Endometrial microvascular endothelial cells (primary cell): ENCODE data around the gene PTPRM. TPM values are rescaled to one million over a fixed set of nuclear protein-coding genes. Genes with fewer than 3 reads are reported as not detected.

ENCODE experiments used
- in situ Hi-C: cut with HindIII; loops from 2 replicates; pipeline ENCODE4 v1.10.0; 2017; ENCODE audit warnings: low sequenced_read_pairs, low pct_unique_long_range_greater_than_20kb; ENCODE audit errors: inconsistent ontology term
- total RNA-seq: library from RNA; depleted of rRNA; stranded (reverse); fragments of >200 nt; gene quantifications from one replicate; pipeline ENCODE4 v1.2.3, GENCODE V29; 2015; ENCODE audit errors: inconsistent ontology term

Gene PTPRM
- total RNA-seq = 59.6 TPM

DNA sequence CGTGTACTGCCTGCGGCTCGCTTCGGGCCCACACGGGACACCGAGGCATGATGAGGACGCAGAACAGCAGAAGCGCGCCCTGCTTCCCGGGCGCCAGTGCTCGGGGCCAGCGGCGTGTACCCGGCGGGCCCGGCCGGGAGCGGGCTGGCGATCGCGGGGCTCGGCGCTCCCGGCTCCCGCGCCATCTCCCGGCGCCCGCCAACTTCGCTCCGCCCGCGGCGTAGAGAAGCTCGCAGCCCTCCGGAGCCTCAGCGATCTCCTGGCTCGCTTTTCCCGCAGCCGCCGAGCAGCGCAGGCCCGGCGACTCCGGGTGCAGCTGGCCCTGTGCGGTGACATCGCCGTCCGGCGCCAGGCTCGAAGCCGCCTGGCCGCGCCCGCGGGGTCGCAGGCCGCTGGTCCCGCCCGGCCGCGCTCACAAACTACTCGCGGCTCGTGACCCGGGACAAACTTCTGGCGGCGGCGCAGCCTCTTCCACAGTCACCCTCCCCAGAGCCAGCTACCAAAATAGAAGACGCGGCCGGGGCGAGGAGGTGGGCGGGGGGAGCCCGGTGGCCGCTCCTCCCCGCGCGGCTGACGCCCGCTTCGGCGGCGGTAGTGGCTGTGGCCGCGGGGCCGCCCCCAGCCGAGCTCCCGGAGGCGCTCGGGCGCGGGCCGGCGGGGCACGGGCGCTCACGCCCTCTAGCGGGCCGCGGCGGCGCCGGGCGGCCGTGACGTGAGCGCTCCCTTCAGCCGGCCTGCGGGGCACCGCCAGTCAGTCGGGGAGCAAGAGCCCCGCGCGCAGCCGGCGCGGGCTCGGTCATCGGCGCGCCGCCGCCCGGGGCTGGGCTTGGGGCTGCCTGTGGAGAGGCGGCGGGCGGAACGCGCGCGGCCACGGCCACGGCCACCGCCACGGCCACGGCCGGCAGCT is at the start of gene PTPRM:
Gene PTPRM, plus strand, starts transcription at position 750 of the 907 bp plus-strand sequence. CDS start 503 bp downstream, outside the sequence.
- in situ Hi-C loops = no loop called here

DNA sequence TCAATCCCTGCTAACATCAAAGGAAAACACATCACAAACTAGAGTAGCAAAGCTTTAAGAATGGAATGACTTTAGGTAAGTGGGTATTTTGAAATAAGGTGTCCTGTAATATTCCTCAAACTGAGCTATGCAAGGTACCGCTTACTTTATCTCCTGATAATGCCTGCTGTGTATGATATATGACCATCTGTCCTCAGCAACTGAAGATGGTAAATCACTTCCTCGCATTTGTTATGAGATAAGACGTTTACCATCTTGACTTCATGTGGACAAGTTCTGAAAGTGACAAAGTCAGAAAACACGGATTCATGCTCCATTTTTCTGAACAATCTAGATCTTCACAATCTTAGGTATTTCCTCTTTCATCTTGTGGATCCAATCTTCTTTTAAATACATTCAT is 49.3 kb upstream of the PTPRM start:
- in situ Hi-C loops = no loop called here

GRCh38 chr18:7520200-7520785 is 46.8 kb upstream of the PTPRM start:
- in situ Hi-C loops = no loop called here

DNA sequence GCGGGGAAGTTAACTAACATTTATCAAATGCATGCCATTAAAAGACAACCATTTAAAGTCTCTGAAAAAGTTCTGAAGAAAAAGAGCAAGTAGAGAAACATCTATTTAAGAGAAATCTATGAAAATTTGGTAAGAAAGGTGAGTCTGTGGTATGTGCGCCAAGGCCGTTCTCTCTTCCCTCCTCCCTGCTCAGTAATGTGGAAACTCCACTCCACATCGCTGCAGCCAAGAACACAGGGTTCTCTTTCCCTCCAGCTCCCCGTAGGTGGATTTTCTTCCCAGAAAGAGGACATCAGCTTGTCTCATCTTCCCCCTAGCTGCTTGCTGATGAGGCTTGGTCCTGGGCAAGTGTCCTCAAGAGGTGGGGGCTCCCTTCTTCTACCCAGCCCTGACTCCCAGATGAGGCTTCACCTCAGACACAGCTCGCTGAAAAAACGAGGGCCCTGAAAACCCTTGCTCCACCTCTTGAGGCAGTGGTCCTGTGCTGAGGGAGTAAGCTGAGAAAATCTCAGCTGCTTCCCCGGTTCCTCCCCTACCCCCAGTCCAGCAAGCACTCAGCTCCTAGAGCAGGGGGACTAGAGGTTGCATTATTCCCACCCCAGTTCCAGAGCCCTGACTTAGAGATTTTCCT is 45.8 kb upstream of the PTPRM start:
- in situ Hi-C loops = no loop called here

DNA sequence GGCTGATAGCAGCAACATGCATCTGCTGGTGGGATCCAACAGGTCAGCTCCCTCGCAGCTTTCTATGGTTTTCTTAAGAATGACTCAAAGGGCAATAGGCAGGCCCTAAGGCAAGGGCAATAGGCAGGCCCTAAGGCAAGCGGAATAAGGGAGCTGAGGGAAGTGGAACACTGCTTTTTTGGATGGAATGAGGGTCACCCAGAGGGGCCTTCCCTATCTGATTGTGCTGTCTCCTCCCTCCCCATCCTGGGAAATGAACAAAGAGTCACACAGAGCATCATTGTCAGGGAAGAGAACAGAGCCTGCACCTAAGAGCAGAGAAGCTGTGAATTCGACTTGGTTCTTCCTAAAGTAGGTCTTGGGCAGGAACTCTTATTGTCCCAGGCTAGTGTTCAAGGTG is 43.3 kb upstream of the PTPRM start:
- in situ Hi-C loops = no loop called here

DNA sequence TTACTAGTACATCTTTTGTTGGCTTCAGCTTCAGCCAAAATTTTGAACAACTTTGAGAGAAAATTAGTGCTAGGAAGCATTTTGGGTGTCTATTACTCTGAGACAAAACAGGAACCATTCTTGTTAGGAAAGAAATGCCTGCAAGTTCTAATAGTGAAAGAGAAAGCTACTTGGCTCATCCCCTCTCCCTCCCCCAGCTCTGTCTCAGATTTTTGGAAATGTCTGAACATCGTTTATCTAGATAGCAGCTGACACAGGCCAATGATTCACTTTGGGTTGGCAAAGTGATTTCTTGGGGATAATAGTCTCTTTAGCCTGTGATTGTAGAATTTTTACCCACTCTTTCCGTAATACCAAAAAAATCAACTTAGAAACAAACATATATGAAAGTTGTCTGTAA is 42.3 kb upstream of the PTPRM start:
- in situ Hi-C loops = no loop called here

GRCh38 chr18:7532942-7533341 is 34.2 kb upstream of the PTPRM start:
- in situ Hi-C loops = no loop called here

DNA sequence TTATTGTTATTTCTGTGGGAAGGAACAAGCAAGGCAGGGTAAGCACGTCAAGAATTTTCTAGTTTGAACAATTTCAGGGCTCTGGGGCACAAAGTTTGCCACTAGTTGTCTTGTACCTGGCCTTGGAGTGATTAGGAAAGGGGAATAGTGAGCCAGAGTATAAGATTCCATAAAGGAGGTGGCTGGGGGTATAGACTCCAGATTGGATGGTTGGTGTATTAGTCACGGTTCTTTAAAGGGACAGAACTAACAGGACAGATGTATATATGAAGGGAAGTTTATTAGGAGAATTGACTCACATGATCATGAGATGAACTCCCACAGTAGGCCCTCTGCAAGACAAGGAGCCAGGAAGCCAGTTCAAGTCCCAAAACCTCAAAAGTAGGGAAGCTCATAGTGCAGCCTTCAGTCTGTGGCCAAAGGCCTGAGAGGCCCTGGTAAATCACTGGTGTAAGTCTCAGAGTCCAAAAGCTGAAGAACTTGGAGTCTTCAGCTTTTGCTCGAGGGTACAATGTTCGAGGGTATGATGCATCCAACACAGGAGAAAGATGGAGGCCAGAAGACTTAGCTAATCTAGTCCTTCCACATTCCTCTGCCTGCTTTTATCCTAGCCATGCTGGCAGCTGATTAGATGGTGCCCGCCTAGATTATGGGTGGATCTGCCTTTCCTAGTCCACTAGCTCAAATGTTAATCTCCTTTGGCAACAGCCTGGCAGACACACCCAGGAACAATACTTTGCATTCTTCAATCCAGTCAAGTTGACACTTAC is 31.5 kb upstream of the PTPRM start:
- in situ Hi-C loops = no loop called here

GRCh38 chr18:7537145-7537544 is 30.0 kb upstream of the PTPRM start:
- in situ Hi-C loops = no loop called here

DNA sequence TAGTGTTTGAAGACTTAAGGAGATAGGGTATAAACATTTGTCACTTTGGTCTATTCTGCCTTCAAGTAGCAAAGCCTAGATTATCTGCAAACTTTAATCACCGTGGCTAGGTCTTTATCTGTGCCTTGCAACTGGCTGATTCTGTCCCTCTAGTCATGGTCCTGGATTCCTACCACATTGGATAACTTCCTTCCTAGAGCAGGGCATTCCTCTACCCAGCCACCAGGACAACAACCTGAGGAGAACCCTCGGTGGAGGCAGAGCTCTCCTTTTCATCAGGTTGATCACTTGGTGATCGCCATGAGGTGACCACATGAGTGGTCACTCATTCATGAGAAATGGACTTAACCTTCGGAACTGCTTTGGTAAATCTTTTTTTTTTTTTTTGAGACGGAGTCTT is 25.3 kb upstream of the PTPRM start:
- in situ Hi-C loops = no loop called here

GRCh38 chr18:7544686-7545085 is 22.4 kb upstream of the PTPRM start:
- in situ Hi-C loops = no loop called here

DNA sequence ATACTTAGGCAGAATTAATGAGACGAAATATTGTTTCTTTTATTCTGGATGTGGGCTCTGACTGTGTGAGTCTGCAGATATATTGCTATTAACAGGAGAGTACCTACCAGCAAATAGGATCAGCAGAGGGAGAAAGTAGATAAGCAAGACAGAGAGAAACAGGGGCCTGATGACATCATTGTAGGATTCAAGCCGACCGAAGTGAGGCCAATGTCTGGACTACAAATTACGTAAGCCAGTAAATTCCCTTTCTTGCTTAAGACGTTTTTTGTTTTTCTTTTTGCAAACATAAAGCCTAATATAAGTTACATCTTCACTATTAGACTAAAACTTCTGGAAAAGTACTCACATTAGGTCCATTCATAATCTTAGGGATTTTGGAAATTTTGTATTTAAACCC is 21.4 kb upstream of the PTPRM start:
- in situ Hi-C loops = no loop called here

GRCh38 chr18:7548221-7548620 is 18.9 kb upstream of the PTPRM start:
- in situ Hi-C loops = no loop called here

DNA sequence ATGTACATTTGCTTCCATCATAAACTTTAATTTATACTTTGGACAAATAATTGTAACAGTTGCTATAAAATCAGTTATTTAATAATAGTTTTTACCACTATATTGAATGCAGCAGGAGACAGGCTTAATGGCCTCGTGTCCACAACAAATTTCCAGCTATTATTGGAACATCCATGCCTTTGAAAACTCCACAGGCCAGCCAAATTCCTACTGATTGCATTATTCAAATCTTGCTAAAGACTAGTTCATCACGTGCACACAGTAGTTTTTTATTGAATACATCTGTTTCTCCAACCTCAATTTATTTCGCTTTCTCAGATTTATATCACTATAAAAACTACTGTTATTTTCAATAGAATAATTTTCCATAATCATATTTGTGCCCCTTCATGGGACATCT is 18.4 kb upstream of the PTPRM start:
- in situ Hi-C loops = no loop called here

GRCh38 chr18:7557973-7558372 is 9.1 kb upstream of the PTPRM start:
- in situ Hi-C loops = no loop called here

- in situ Hi-C loops = no loop called here
Observed at GRCh38 chr18:7558769-7559168, 8.3 kb upstream of the PTPRM start.

DNA sequence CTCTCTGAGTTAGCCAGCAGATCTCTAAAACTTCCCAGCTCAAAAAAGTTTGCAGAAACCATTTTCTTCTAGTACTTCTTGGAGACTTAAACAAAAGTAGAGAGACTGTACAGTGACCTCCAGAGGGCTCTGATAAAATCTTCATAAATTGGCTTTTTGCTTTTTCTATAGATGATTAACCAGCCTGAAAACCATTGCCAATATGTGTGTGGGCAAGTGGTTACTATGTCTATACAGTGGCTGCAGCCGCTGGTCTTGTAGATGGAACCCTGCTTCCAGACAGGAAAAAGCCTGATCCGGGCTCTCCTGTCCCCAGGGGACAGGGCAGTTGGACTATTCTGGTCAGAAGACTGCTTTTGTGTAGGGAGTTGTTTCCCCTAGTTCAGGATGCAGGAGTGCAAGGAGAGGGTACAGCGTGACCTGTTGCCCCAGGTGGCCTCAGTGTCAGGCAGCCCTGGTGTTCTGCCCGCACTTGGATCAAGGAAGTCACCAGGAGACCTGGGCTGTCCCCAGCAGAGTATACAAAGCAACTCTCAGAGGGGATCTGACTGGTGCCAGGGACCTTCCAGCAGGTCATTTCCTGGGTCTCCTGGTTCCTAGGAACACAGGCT is 7.3 kb upstream of the PTPRM start:
- in situ Hi-C loops = no loop called here

DNA sequence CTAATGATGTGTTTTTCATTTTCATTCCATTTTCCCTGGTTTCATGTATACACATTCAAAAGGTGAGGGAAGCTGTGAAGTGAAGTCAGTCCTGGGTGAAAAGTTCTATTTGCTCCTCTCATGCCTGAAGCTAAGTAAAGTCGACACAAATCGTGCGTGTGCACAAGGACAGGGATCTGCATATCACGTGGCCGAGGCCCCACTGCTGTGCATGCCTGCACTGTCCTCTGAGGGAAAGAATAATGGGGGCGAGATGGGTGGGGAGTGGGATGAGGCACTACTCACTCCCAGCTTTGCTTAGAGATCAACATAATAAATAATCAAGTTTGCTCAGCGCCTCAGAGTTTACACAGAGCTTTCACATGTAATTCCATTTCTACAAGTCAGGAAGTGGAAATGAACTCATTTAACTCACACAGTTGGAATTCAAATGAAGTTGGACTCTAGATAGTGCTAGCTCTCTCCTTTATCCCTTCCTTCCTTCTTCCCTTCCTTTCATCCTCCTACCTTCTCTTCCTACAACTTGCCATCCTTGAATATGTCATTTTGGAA is 5.1 kb upstream of the PTPRM start:
- in situ Hi-C loops = no loop called here

DNA sequence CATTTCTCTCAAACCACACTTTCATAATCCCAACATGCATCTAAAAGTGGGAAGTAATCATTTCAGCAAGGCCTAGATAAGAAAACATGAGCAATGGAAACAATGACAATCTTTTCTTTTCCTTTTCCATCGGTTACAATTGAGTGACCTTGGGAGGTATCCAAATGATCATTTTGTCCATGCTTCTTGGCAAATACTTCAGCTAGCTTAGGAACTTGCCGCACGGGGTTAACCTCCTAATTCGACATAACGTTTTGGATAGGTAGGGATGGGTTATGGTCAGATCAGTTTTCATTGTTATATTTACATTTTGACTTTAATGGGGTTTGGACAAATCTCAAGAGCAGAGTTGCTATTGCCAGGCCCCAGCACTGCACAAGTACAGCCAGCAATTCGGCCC is 4.6 kb upstream of the PTPRM start:
- in situ Hi-C loops = no loop called here
